ENCODE measurements around the gene PCCA. TPM values are rescaled to one million over a fixed set of nuclear protein-coding genes. Genes with fewer than 3 reads are reported as not detected.
A peak's percentile ranks its signal among the peaks of the same experiment; 100 is the strongest.
"Not testable (repeated sequence)": the region's sequence is repeated elsewhere in the genome, so short reads cannot be mapped to it uniquely, and the experiment has no call there.

PCCA gene
- total and polyA plus RNA-seq, 4 donors, result 45.1 to 378 (median 110) TPM

GRCh38 chr13:100280681-100281080 lies 191.8 kb downstream of the PCCA start:
- no peak for DNase-seq (ENCODE audit: low read depth in 4 of 6, low spot score in 6 of 6)
- Histone ChIP-seq H3K36me3 (ENCODE audit: control insufficient read depth, insufficient read depth, low read length) (peaks cover 5% of the 10 kb centered on the region), H3K9me3 (ENCODE audit: control insufficient read depth, insufficient read depth, low read length) (no peaks in the 10 kb centered on the region), H3K27ac (ENCODE audit: low read depth, low read length) (no peak overlapping the region), H3K27me3 (ENCODE audit: control insufficient read depth, insufficient read depth, low read length) (no peaks in the 10 kb centered on the region), H3K4me3 (ENCODE audit: low read depth, low read length) (no peak overlapping the region), H3K4me1 (ENCODE audit: control insufficient read depth, insufficient read depth, low read length) (no peaks in the 10 kb centered on the region)
- WGBS (ENCODE audit: insufficient coverage), result 100% methylated on average over 2 of the region's 5 CpGs

GRCh38 chr13:100282306-100282705 lies 193.4 kb downstream of the PCCA start:
- H3K4me3 ChIP-seq (ENCODE audit: low read depth, low read length); H3K27me3 ChIP-seq (ENCODE audit: control insufficient read depth, insufficient read depth, low read length); DNase-seq (ENCODE audit: low read depth in 4 of 6, low spot score in 6 of 6); H3K36me3 ChIP-seq (ENCODE audit: control insufficient read depth, insufficient read depth, low read length); H3K27ac ChIP-seq (ENCODE audit: low read depth, low read length); H3K4me1 ChIP-seq (ENCODE audit: control insufficient read depth, insufficient read depth, low read length); H3K9me3 ChIP-seq (ENCODE audit: control insufficient read depth, insufficient read depth, low read length): not testable (repeated sequence)
- 97% methylated on average over 14 of the region's 16 CpGs for WGBS (ENCODE audit: insufficient coverage)

GRCh38 chr13:100290165-100290801 lies 201.4 kb downstream of the PCCA start:
- H3K4me3 ChIP-seq (ENCODE audit: low read depth, low read length), result no peak overlapping the region
- no peaks in the 10 kb centered on the region for H3K36me3 ChIP-seq (ENCODE audit: control insufficient read depth, insufficient read depth, low read length)
- no peaks in the 10 kb centered on the region for H3K9me3 ChIP-seq (ENCODE audit: control insufficient read depth, insufficient read depth, low read length)
- no peaks in the 10 kb centered on the region for H3K4me1 ChIP-seq (ENCODE audit: control insufficient read depth, insufficient read depth, low read length)
- no peaks in the 10 kb centered on the region for H3K27me3 ChIP-seq (ENCODE audit: control insufficient read depth, insufficient read depth, low read length)
- H3K27ac ChIP-seq (ENCODE audit: low read depth, low read length), result no peak overlapping the region
- 87% methylated on average over 4 of the region's 4 CpGs for WGBS (ENCODE audit: insufficient coverage)
- DNase-seq (ENCODE audit: low read depth in 4 of 6, low spot score in 6 of 6), result no peak

GRCh38 chr13:100291624-100292023 lies 202.7 kb downstream of the PCCA start:
- WGBS (ENCODE audit: insufficient coverage), result 86% methylated on average over 1 of the region's 2 CpGs
- Histone ChIP-seq H3K4me3 (ENCODE audit: low read depth, low read length) (no peak overlapping the region), H3K27ac (ENCODE audit: low read depth, low read length) (peak overlapping the region; percentile 4), H3K36me3 (ENCODE audit: control insufficient read depth, insufficient read depth, low read length) (no peaks in the 10 kb centered on the region), H3K9me3 (ENCODE audit: control insufficient read depth, insufficient read depth, low read length) (no peaks in the 10 kb centered on the region), H3K27me3 (ENCODE audit: control insufficient read depth, insufficient read depth, low read length) (no peaks in the 10 kb centered on the region), H3K4me1 (ENCODE audit: control insufficient read depth, insufficient read depth, low read length) (no peaks in the 10 kb centered on the region)
- no peak for DNase-seq (ENCODE audit: low read depth in 4 of 6, low spot score in 6 of 6)

GRCh38 chr13:100297413-100297812 lies 208.5 kb downstream of the PCCA start:
- H3K4me3 ChIP-seq (ENCODE audit: low read depth, low read length), result no peak overlapping the region
- no peaks in the 10 kb centered on the region for H3K4me1 ChIP-seq (ENCODE audit: control insufficient read depth, insufficient read depth, low read length)
- no peaks in the 10 kb centered on the region for H3K9me3 ChIP-seq (ENCODE audit: control insufficient read depth, insufficient read depth, low read length)
- WGBS (ENCODE audit: insufficient coverage), result no CpG with 5 or more reads among the region's 5 CpGs
- no peak overlapping the region for H3K27ac ChIP-seq (ENCODE audit: low read depth, low read length)
- H3K27me3 ChIP-seq (ENCODE audit: control insufficient read depth, insufficient read depth, low read length), result no peaks in the 10 kb centered on the region
- H3K36me3 ChIP-seq (ENCODE audit: control insufficient read depth, insufficient read depth, low read length), result no peaks in the 10 kb centered on the region
- no peak for DNase-seq (ENCODE audit: low read depth in 4 of 6, low spot score in 6 of 6)

- H3K9me3 ChIP-seq (ENCODE audit: control insufficient read depth, insufficient read depth, low read length), result no peaks in the 10 kb centered on the region
- DNase-seq (ENCODE audit: low read depth in 4 of 6, low spot score in 6 of 6), result no peak
- WGBS (ENCODE audit: insufficient coverage), result no CpG with 5 or more reads among the region's 2 CpGs
- H3K27ac ChIP-seq (ENCODE audit: low read depth, low read length), result no peak overlapping the region
- H3K36me3 ChIP-seq (ENCODE audit: control insufficient read depth, insufficient read depth, low read length), result no peaks in the 10 kb centered on the region
- H3K4me3 ChIP-seq (ENCODE audit: low read depth, low read length), result no peak overlapping the region
- no peaks in the 10 kb centered on the region for H3K27me3 ChIP-seq (ENCODE audit: control insufficient read depth, insufficient read depth, low read length)
- H3K4me1 ChIP-seq (ENCODE audit: control insufficient read depth, insufficient read depth, low read length), result no peaks in the 10 kb centered on the region
Measured at GRCh38 chr13:100298116-100298681, 209.3 kb downstream of the PCCA start.

- DNase-seq (ENCODE audit: low read depth in 4 of 6, low spot score in 6 of 6), result no peak
- Histone ChIP-seq H3K27ac (ENCODE audit: low read depth, low read length) (no peak overlapping the region), H3K4me3 (ENCODE audit: low read depth, low read length) (no peak overlapping the region), H3K4me1 (ENCODE audit: control insufficient read depth, insufficient read depth, low read length) (no peaks in the 10 kb centered on the region), H3K27me3 (ENCODE audit: control insufficient read depth, insufficient read depth, low read length) (no peaks in the 10 kb centered on the region), H3K9me3 (ENCODE audit: control insufficient read depth, insufficient read depth, low read length) (no peaks in the 10 kb centered on the region), H3K36me3 (ENCODE audit: control insufficient read depth, insufficient read depth, low read length) (no peaks in the 10 kb centered on the region)
- no CpG with 5 or more reads among the region's 2 CpGs for WGBS (ENCODE audit: insufficient coverage)
Measured at GRCh38 chr13:100298691-100299090, 209.8 kb downstream of the PCCA start.

GRCh38 chr13:100300243-100300642 lies 211.3 kb downstream of the PCCA start:
- Histone ChIP-seq H3K9me3 (ENCODE audit: control insufficient read depth, insufficient read depth, low read length) (no peaks in the 10 kb centered on the region), H3K27me3 (ENCODE audit: control insufficient read depth, insufficient read depth, low read length) (no peaks in the 10 kb centered on the region), H3K36me3 (ENCODE audit: control insufficient read depth, insufficient read depth, low read length) (no peaks in the 10 kb centered on the region), H3K27ac (ENCODE audit: low read depth, low read length) (peak overlapping the region; percentile 37), H3K4me3 (ENCODE audit: low read depth, low read length) (no peak overlapping the region), H3K4me1 (ENCODE audit: control insufficient read depth, insufficient read depth, low read length) (no peaks in the 10 kb centered on the region)
- WGBS (ENCODE audit: insufficient coverage), result no CpG with 5 or more reads among the region's 3 CpGs
- no peak for DNase-seq (ENCODE audit: low read depth in 4 of 6, low spot score in 6 of 6)

- no peaks in the 10 kb centered on the region for H3K27me3 ChIP-seq (ENCODE audit: control insufficient read depth, insufficient read depth, low read length)
- WGBS (ENCODE audit: insufficient coverage), result 84% methylated on average over 4 of the region's 4 CpGs
- DNase-seq (ENCODE audit: low read depth in 4 of 6, low spot score in 6 of 6), result peak in 2 of 6 donors; percentile 33 to 49
- H3K9me3 ChIP-seq (ENCODE audit: control insufficient read depth, insufficient read depth, low read length), result no peaks in the 10 kb centered on the region
- no peaks in the 10 kb centered on the region for H3K4me1 ChIP-seq (ENCODE audit: control insufficient read depth, insufficient read depth, low read length)
- no peak overlapping the region for H3K4me3 ChIP-seq (ENCODE audit: low read depth, low read length)
- H3K27ac ChIP-seq (ENCODE audit: low read depth, low read length), result peak overlapping the region; percentile 37
- no peaks in the 10 kb centered on the region for H3K36me3 ChIP-seq (ENCODE audit: control insufficient read depth, insufficient read depth, low read length)
Measured at GRCh38 chr13:100300708-100301107, 211.8 kb downstream of the PCCA start.

GRCh38 chr13:100301418-100301817 lies 212.5 kb downstream of the PCCA start:
- 25% methylated on average over 2 of the region's 5 CpGs for WGBS (ENCODE audit: insufficient coverage)
- no peaks in the 10 kb centered on the region for H3K9me3 ChIP-seq (ENCODE audit: control insufficient read depth, insufficient read depth, low read length)
- H3K27me3 ChIP-seq (ENCODE audit: control insufficient read depth, insufficient read depth, low read length), result no peaks in the 10 kb centered on the region
- DNase-seq (ENCODE audit: low read depth in 4 of 6, low spot score in 6 of 6), result peak in 2 of 6 donors; percentile 37 to 41
- H3K4me1 ChIP-seq (ENCODE audit: control insufficient read depth, insufficient read depth, low read length), result no peaks in the 10 kb centered on the region
- H3K4me3 ChIP-seq (ENCODE audit: low read depth, low read length), result no peak overlapping the region
- H3K27ac ChIP-seq (ENCODE audit: low read depth, low read length), result peak overlapping the region; percentile 44
- no peaks in the 10 kb centered on the region for H3K36me3 ChIP-seq (ENCODE audit: control insufficient read depth, insufficient read depth, low read length)

All from spinal cord (tissue), 10 donors.